ENCODE results near the gene CADM1.

The CADM1 gene

GRCh38 chr11:115313224-115313838 lies 190.9 kb downstream of the CADM1 start:
- no peak for DNase-seq

GRCh38 chr11:115311949-115312348 lies 192.3 kb downstream of the CADM1 start:
- no peak for DNase-seq

- peak; percentile 32 for DNase-seq
Measured at GRCh38 chr11:115306689-115307088, 197.5 kb downstream of the CADM1 start.

GRCh38 chr11:115304774-115305472 lies 199.3 kb downstream of the CADM1 start:
- DNase-seq, result no peak

- DNase-seq, result no peak
Measured at GRCh38 chr11:115303929-115304531, 200.2 kb downstream of the CADM1 start.

- DNase-seq, result no peak
Measured at GRCh38 chr11:115302946-115303703, 201.1 kb downstream of the CADM1 start.

GRCh38 chr11:115300660-115301428 lies 203.4 kb downstream of the CADM1 start:
- DNase-seq, result no peak

- no peak for DNase-seq
Measured at GRCh38 chr11:115298300-115299012, 205.8 kb downstream of the CADM1 start.

GRCh38 chr11:115297330-115297729 lies 206.9 kb downstream of the CADM1 start:
- no peak for DNase-seq

- DNase-seq, result no peak
Measured at GRCh38 chr11:115291325-115291724, 212.9 kb downstream of the CADM1 start.

- DNase-seq, result peak; percentile 34
Measured at GRCh38 chr11:115290893-115291292, 213.3 kb downstream of the CADM1 start.

GRCh38 chr11:115290479-115290878 lies 213.7 kb downstream of the CADM1 start:
- no peak for DNase-seq

GRCh38 chr11:115287266-115287665 lies 216.9 kb downstream of the CADM1 start:
- DNase-seq, result peak; percentile 35

- DNase-seq, result peak; percentile 31
Measured at GRCh38 chr11:115286614-115287013, 217.6 kb downstream of the CADM1 start.

GRCh38 chr11:115284773-115285172 lies 219.4 kb downstream of the CADM1 start:
- DNase-seq, result no peak

- DNase-seq, result no peak
Measured at GRCh38 chr11:115282923-115283322, 221.3 kb downstream of the CADM1 start.

GRCh38 chr11:115280775-115281174 lies 223.4 kb downstream of the CADM1 start:
- DNase-seq, result no peak

- no peak for DNase-seq
Measured at GRCh38 chr11:115279813-115280761, 224.1 kb downstream of the CADM1 start.

GRCh38 chr11:115276799-115277198 lies 227.4 kb downstream of the CADM1 start:
- DNase-seq, result no peak

- no peak for DNase-seq
Measured at GRCh38 chr11:115276191-115276590, 228.0 kb downstream of the CADM1 start.

- DNase-seq, result no peak
Measured at GRCh38 chr11:115275045-115275444, 229.2 kb downstream of the CADM1 start.
